ENCODE measurements around the gene CAPN3.

Gene CAPN3

DNA sequence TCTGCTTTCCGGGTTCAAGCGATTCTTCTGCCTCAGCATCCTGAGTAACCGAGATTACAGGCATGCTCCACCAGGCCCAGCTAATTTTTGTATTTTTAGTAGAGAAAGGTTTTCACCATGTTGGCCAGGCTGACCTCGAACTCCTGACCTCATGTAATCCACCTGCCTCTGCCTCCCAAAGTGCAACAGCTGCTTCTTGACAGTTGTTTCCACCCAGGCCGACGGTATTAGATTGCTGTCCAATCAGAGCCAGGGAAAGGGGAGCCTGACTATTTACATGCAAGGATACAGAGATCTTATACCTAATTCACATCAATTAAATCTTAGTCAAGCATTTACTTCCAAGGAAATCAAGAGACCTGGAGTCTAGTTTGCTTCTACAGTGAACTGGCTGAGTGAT lies 4.0 kb upstream of the CAPN3 start:
- no peak for DNase-seq (ENCODE audit: low read depth in 2 of 2, low spot score in 1 of 2)

- DNase-seq (ENCODE audit: low read depth in 2 of 2, low spot score in 1 of 2), result no peak
Observed at GRCh38 chr15:42356851-42357250, 2.5 kb upstream of the CAPN3 start.

GRCh38 chr15:42358141-42358540 lies 1.2 kb upstream of the CAPN3 start:
- no peak for DNase-seq (ENCODE audit: low read depth in 2 of 2, low spot score in 1 of 2)

- no peak for DNase-seq (ENCODE audit: low read depth in 2 of 2, low spot score in 1 of 2)
Observed at GRCh38 chr15:42359985-42360384, 684 bp downstream of the CAPN3 start.

DNA sequence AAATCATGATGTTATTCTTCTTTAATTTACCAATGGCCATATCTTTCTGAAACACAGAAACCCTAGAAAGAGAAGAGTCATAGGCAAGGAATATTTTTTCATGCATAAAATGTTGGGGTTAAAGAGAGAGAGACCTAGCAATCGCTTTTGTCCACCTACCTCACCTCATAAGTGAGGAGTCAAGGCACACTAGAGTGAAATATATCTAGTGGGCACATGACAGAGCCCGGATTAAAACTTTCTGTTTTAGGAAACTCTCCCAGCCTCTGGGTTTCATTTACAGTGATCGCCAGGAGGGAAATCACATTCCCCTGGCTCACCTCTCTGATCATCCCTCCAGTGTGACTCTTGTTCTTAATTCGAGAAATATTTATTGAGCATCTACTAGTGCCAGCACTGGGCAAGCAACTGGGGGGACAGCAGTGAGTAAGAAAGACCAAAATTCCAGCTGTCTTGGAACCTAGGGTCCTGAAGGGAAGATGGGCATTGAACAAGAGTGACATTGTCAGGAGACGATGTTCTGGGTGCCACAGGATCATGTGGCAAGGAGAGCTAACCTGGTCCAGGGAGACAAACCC lies 1.3 kb downstream of the CAPN3 start:
- no peak for DNase-seq (ENCODE audit: low read depth in 2 of 2, low spot score in 1 of 2)

- DNase-seq (ENCODE audit: low read depth in 2 of 2, low spot score in 1 of 2), result no peak
Observed at GRCh38 chr15:42363487-42363886, 4.2 kb downstream of the CAPN3 start.

GRCh38 chr15:42363942-42364341 lies 4.6 kb downstream of the CAPN3 start:
- DNase-seq (ENCODE audit: low read depth in 2 of 2, low spot score in 1 of 2), result no peak

DNA sequence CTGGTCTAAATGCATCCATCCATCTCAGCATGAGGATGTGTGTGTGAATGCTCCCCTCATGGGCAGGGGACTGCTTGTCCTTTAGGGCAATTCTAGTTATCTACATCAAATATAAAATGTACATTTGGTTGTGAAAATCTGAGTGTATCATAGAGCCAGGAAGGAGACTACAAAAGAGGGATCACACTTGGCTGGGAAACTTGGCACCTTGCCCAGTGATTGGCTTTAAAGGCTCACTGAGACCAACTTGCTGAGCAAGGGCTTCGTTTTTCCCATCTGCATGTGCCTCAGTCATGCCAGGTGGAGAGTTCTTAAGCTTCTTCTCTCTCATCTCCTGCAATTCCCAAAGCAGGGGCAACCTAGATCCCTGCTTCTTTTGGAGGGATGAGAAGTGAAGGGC lies 5.2 kb downstream of the CAPN3 start:
- DNase-seq (ENCODE audit: low read depth in 2 of 2, low spot score in 1 of 2), result no peak

DNA sequence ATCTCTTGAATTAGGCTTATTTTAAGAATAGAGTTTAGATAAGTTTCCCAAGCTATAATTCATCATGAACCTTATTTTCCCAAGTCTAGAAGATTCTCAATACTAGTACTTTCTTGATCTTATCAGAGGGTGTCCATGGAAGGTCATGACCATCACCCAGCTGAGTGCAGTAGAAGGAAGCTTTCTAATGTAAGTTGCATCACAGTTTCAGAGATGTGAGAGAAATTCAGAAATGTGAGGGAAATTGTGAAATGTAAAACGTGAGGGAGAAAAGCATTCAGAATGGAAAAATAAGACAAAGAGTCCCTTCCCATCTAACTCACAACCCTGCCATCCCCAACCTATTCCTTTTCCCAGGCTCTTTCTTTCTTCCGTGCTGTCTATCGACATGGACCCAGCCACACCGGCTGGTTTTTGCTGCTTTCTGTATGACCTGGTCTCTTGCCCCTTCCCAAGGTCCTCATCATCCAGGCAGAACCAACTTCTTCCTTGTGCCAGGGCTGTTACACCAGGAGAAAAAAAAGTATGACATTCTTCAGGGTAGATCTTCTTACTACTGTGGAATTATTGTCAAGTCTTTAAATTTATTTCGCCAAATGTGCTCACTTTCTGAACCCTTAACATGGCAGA lies 6.7 kb downstream of the CAPN3 start:
- no peak for DNase-seq (ENCODE audit: low read depth in 2 of 2, low spot score in 1 of 2)

DNA sequence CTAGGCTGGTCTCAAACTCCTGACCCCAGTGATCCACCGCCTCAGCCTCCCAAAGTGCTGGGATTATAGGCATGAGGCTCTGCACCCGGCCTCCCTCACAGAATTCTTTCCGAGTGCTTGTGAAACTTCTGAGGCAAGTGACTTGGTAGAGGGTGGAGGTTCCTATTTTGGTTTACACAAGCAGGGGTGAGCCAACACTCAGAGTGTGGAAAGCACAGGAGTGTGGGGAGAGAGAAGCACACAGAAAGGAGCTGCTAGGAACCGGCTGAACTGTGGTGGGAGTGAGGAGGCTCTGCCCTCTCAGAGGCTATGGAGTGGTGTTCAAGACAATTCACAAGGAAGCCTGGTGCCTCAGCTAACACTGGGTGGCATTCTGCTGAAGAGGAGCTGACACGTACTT lies 7.7 kb downstream of the CAPN3 start:
- DNase-seq (ENCODE audit: low read depth in 2 of 2, low spot score in 1 of 2), result no peak

- no peak for DNase-seq (ENCODE audit: low read depth in 2 of 2, low spot score in 1 of 2)
Observed at GRCh38 chr15:42368096-42368495, 8.8 kb downstream of the CAPN3 start.

DNA sequence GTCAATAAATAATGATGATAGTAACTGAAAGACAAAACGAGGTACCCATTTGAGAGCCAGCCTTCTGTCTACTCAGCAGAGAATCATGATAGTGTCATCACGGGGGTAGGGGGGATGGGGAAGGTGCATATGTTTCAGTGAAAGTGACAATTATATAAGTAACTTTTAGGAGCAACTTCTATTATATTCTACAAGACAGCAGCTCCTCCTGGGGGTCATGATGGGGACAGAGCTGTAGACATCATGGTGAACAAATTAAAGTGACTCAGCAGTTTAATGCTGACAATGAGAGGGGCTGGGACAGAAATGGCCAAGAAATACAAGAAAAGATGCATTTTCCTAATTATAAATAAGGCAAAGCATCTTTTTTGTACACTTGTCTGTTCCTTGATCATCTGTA lies 11.8 kb downstream of the CAPN3 start:
- no peak for DNase-seq (ENCODE audit: low read depth in 2 of 2, low spot score in 1 of 2)

DNA sequence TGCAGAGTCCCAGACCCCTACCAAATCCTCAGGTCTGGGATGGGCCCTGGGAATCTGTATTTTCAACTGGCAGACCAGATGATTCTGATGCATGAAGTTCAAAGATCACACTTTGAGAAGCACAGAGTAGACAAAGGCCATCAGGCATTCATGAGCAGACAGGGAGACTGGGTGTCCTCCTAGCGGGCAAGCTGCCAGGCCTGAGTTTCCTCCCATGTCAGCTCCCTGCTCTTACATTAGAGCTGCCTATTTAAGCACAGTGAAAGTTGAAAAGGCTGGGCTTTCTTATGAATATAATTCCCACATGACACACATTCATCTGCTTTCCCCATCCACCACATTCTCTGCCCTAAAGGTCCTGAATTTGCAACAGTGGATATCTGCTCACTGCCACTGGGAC lies 14.0 kb downstream of the CAPN3 start:
- DNase-seq (ENCODE audit: low read depth in 2 of 2, low spot score in 1 of 2), result no peak

- no peak for DNase-seq (ENCODE audit: low read depth in 2 of 2, low spot score in 1 of 2)
Observed at GRCh38 chr15:42373936-42374335, 14.6 kb downstream of the CAPN3 start.

- DNase-seq (ENCODE audit: low read depth in 2 of 2, low spot score in 1 of 2), result no peak
Observed at GRCh38 chr15:42374810-42375209, 15.5 kb downstream of the CAPN3 start.

- no peak for DNase-seq (ENCODE audit: low read depth in 2 of 2, low spot score in 1 of 2)
Observed at GRCh38 chr15:42375252-42375651, 16.0 kb downstream of the CAPN3 start.

- DNase-seq (ENCODE audit: low read depth in 2 of 2, low spot score in 1 of 2), result no peak
Observed at GRCh38 chr15:42375941-42376340, 16.6 kb downstream of the CAPN3 start.

- no peak for DNase-seq (ENCODE audit: low read depth in 2 of 2, low spot score in 1 of 2)
Observed at GRCh38 chr15:42378011-42378410, 18.7 kb downstream of the CAPN3 start.

DNA sequence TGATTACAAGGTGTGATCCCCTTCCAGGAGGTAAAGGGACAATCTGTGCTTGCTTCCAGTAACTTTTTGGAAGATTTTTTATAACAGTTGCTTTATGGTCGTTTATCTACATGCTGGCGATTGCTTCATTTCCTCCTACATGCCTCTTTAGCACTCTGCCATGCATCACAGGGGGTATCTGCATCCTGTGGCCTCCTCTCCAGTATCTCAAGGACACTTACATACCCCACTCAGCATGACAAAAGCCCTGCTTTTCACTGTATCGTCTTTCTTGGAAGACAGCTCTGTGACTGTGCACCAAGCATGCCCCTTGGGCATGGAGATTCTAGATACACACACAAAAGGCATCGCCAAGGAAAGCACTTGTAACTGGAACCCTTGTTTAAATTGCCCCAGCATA lies 25.3 kb downstream of the CAPN3 start:
- no peak for DNase-seq (ENCODE audit: low read depth in 2 of 2, low spot score in 1 of 2)

DNA sequence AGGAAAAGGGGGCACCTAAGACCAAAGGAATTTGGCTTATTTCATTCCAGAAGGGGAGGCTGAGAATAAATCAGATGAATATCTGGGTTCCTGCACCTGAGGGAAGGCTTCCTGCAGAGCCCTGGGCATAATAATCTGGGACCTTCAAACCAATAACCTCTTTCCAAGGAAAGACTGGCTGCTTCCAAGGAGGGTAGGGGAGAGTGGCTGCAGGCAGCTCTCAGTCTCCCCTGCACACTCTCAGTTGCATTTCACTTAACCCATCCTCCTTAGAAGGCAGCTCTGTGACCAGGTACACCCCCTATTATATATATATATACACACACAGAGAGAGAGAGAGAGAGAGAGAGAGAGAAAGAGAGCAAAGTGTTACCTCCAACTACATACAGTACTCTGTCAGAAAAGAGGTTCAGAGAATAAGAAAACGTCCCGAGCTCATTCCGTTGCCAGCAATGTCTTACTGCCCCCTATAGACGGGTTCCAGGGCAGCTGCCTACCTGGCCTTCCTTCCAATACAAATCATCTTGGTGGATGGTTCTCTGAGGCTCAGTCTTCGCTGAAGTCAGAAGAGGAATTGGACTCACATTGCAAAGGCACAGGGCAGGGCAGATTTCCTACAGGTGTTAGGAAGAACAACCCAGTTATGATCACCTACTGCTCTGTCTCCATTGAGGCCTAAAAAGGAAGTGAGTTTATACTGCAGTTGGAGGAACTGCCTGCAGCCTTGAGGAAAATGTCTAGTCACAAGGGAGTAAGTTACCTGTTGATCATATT lies 26.1 kb downstream of the CAPN3 start:
- no peak for DNase-seq (ENCODE audit: low read depth in 2 of 2, low spot score in 1 of 2)

- DNase-seq (ENCODE audit: low read depth in 2 of 2, low spot score in 1 of 2), result no peak
Observed at GRCh38 chr15:42385980-42386700, 26.8 kb downstream of the CAPN3 start.

- no peak for DNase-seq (ENCODE audit: low read depth in 2 of 2, low spot score in 1 of 2)
Observed at GRCh38 chr15:42387603-42388002, 28.3 kb downstream of the CAPN3 start.

All from stimulated activated CD8-positive, alpha-beta memory T cell treated with anti-CD3 and anti-CD28 coated beads, Interleukin-4, amount 100 ng/mL, for 1 hour (primary cell).